K562 (cell line): ENCODE measurements around the gene SLC35D2. TPM values are rescaled to one million over a fixed set of nuclear protein-coding genes. Genes with fewer than 3 reads are reported as not detected.
A peak's percentile ranks its signal among the peaks of the same experiment; 100 is the strongest.

Experiments
- BACH1 ChIP-seq: fragments of 200-800 bp; sonication (Bioruptor generic); IDR thresholded peaks from 2 replicates; pipeline ENCODE4 v1.6.1; 2016; ENCODE audit warnings: missing genetic modification characterization, missing compliant biosample characterization
- CC2D1A ChIP-seq: fragments of 450-650 bp; IDR thresholded peaks from 2 replicates; pipeline ENCODE4 v1.6.1; 2017; ENCODE audit warnings: mild to moderate bottlenecking
- CXXC5 ChIP-seq: fragments of 250-450 bp; sonication (Bioruptor Pico); IDR thresholded peaks from 2 replicates; pipeline ENCODE4 v1.8.0; 2022; ENCODE audit warnings: inconsistent platforms, mild to moderate bottlenecking, moderate library complexity
- ELF1 ChIP-seq: fragments of 200-800 bp; sonication (Bioruptor generic); IDR thresholded peaks from 2 replicates; pipeline ENCODE4 v1.6.1; 2016; ENCODE audit warnings: missing genetic modification characterization, missing compliant biosample characterization
- FOXJ2 ChIP-seq: fragments of 200-800 bp; sonication (Bioruptor generic); IDR thresholded peaks from 2 replicates; pipeline ENCODE4 v1.6.1; 2016; ENCODE audit warnings: missing genetic modification characterization, missing compliant biosample characterization
- GATAD2A ChIP-seq: fragments of 450-650 bp; IDR thresholded peaks from 2 replicates; pipeline ENCODE4 v1.6.1; 2017
- HDAC2 ChIP-seq: fragments of 450-650 bp; IDR thresholded peaks from 2 replicates; pipeline ENCODE4 v1.6.1; 2016; ENCODE audit warnings: mild to moderate bottlenecking
- ID3 ChIP-seq, 2 experiments: fragments of 250-450 bp in 1 of 2; fragments of 450-650 bp in 1 of 2; sonication (Bioruptor Pico) in 1 of 2; IDR thresholded peaks; 2 replicates each; pipeline versions ENCODE4 v1.6.1 to v1.8.0; 2016 to 2021; ENCODE audit warnings: mild to moderate bottlenecking in 2 of 2, moderate library complexity in 2 of 2, missing compliant biosample characterization in 1 of 2, missing genetic modification characterization in 1 of 2
- MCM5 ChIP-seq: fragments of 450-650 bp; IDR thresholded peaks from 2 replicates; pipeline ENCODE4 v1.6.1; 2016; ENCODE audit warnings: low read depth
- RFX1 ChIP-seq: fragments of 450-650 bp; IDR thresholded peaks from 2 replicates; pipeline ENCODE4 v1.6.1; 2016; ENCODE audit warnings: mild to moderate bottlenecking, moderate library complexity
- SRF ChIP-seq, 2 experiments: fragments of 250-450, 450-650 bp in 1 of 2; sonication (Bioruptor Pico) in 1 of 2; sonication (generic) in 1 of 2; formaldehyde crosslinking; IDR thresholded peaks; 2 replicates each; pipeline versions ENCODE4 v1.5.0 to v1.5.1; 2020 to 2022; ENCODE audit warnings: mild to moderate bottlenecking in 1 of 2, missing genetic modification reagents in 1 of 2
- ZFPM2 ChIP-seq: fragments of 250-450 bp; sonication (Bioruptor Pico); IDR thresholded peaks from 2 replicates; pipeline ENCODE4 v1.5.1; 2022; ENCODE audit warnings: mild to moderate bottlenecking
- ZNF217 ChIP-seq: sonication (generic); formaldehyde crosslinking; IDR thresholded peaks from 2 replicates; pipeline ENCODE4 v1.8.0; 2022; ENCODE audit warnings: mild to moderate bottlenecking, missing genetic modification reagents
- ZNF239 ChIP-seq: fragments of 250-450 bp; sonication (Bioruptor Pico); IDR thresholded peaks from 2 replicates; pipeline ENCODE4 v1.4.0; 2020; ENCODE audit warnings: mild to moderate bottlenecking
- ZNF583 ChIP-seq: fragments of 250-450 bp; sonication (Bioruptor Pico); IDR thresholded peaks from 2 replicates; pipeline ENCODE4 v1.4.0; 2020
- ZNF696 ChIP-seq: fragments of 250-450 bp; sonication (Bioruptor Pico); conservative IDR thresholded peaks from 2 replicates; pipeline ENCODE4 v1.4.0; 2020; ENCODE audit warnings: mild to moderate bottlenecking, moderate library complexity
- ZNF699 ChIP-seq: fragments of 250-450 bp; sonication (Bioruptor Pico); IDR thresholded peaks from 2 replicates; pipeline ENCODE4 v1.8.0; 2021; ENCODE audit warnings: mild to moderate bottlenecking, moderate library complexity; ENCODE audit not compliant: insufficient replicate concordance
- polyA plus RNA-seq, 8 experiments: library from polyadenylated mRNA; depleted of rRNA in 4 of 8; stranded (reverse) in 5 of 8; unstranded in 3 of 8; fragments of >200 nt; fragmentation: Nextera tagmentation in 2 of 8; fragmentation: Illumina TruSeq in 1 of 8; extraction: Ambion mirVana in 2 of 8; extraction: Trizol in 1 of 8; gene quantifications; 2 replicates each; pipeline versions ENCODE4 v1.2.1 to v1.2.3, GENCODE V29; 2011 to 2014; ENCODE audit warnings: inconsistent platforms in 1 of 8, missing spikeins in 1 of 8
- total RNA-seq, 7 experiments: library from RNA; depleted of rRNA in 6 of 7; stranded (reverse); fragments of >200 nt in 6 of 7; fragmentation: Illumina TruSeq in 2 of 7; extraction: Trizol in 2 of 7; gene quantifications; 2 replicates each; pipeline versions ENCODE4 v1.2.1 to v1.2.3, GENCODE V29; 2011 to 2021; ENCODE audit warnings: low replicate concordance in 1 of 7
- TF ChIP-seq, protein P1 (sequence below): IDR thresholded peaks from 2 replicates; pipeline ENCODE4 v1.6.1; 2014; ENCODE audit warnings: antibody characterized with exemption
- TF ChIP-seq, protein P2 (sequence below): fragments of 450-650 bp; IDR thresholded peaks from 2 replicates; pipeline ENCODE4 v1.6.1; 2016; ENCODE audit warnings: antibody characterized with exemption
- TF ChIP-seq, protein P3 (sequence below), 2 experiments: IDR thresholded peaks in 1 of 2; conservative IDR thresholded peaks in 1 of 2; 2 replicates each; pipeline ENCODE4 v1.6.1; 2016; ENCODE audit warnings: low read depth in 2 of 2, mild to moderate bottlenecking in 1 of 2, missing compliant biosample characterization in 1 of 2, missing genetic modification characterization in 1 of 2, moderate library complexity in 1 of 2
- TF ChIP-seq, protein P4 (sequence below): fragments of 250-450 bp; sonication (Bioruptor Pico); IDR thresholded peaks from 2 replicates; pipeline ENCODE4 v1.5.0; 2020; ENCODE audit warnings: mild to moderate bottlenecking

SLC35D2 gene
- total and polyA plus RNA-seq, 9 of the 15 experiments (the other 6 are each of a cell fraction or from before 2014, with no cell fraction given): 2.9 to 14.9 (median 11.7) TPM

GRCh38 chr9:96420468-96421219 is 37.1 kb upstream of the SLC35D2 start (continued):
- peak; percentile 97 for TF ChIP-seq ID3 (CRISPR knock-in tag; IDR thresholded peaks at IDR 0.05)
- TF ChIP-seq ID3 (tag; IDR thresholded peaks at IDR 0.05): peak; percentile 100
- peak; percentile 97 for TF ChIP-seq CXXC5 (CRISPR knock-in tag)
- TF ChIP-seq SRF (CRISPR knock-in tag; IDR thresholded peaks at IDR 0.05): peak; percentile 85 to 95
- TF ChIP-seq FOXJ2: peak; percentile 81
- TF ChIP-seq, protein P1, sequence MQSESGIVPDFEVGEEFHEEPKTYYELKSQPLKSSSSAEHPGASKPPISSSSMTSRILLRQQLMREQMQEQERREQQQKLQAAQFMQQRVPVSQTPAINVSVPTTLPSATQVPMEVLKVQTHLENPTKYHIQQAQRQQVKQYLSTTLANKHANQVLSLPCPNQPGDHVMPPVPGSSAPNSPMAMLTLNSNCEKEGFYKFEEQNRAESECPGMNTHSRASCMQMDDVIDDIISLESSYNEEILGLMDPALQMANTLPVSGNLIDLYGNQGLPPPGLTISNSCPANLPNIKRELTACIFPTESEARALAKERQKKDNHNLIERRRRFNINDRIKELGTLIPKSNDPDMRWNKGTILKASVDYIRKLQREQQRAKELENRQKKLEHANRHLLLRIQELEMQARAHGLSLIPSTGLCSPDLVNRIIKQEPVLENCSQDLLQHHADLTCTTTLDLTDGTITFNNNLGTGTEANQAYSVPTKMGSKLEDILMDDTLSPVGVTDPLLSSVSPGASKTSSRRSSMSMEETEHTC: no peak
- TF ChIP-seq CC2D1A: no peak
- TF ChIP-seq ZNF699 (CRISPR knock-in tag): peak; percentile 87
- TF ChIP-seq ZNF696: peak; percentile 83; the same call in 1 of the 2 replicates
- TF ChIP-seq, protein P2, sequence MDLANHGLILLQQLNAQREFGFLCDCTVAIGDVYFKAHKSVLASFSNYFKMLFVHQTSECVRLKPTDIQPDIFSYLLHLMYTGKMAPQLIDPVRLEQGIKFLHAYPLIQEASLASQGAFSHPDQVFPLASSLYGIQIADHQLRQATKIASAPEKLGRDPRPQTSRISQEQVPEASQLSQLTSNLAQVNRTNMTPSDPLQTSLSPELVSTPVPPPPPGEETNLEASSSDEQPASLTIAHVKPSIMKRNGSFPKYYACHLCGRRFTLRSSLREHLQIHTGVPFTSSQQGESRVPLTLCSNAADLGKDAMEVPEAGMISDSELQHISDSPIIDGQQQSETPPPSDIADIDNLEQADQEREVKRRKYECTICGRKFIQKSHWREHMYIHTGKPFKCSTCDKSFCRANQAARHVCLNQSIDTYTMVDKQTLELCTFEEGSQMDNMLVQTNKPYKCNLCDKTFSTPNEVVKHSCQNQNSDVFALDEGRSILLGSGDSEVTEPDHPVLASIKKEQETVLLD: peak; percentile 69; the same call in 1 of the 2 replicates
- TF ChIP-seq RFX1: peak; percentile 88
- no peak for TF ChIP-seq ZNF217 (CRISPR knock-in tag)
- TF ChIP-seq, protein P3, sequence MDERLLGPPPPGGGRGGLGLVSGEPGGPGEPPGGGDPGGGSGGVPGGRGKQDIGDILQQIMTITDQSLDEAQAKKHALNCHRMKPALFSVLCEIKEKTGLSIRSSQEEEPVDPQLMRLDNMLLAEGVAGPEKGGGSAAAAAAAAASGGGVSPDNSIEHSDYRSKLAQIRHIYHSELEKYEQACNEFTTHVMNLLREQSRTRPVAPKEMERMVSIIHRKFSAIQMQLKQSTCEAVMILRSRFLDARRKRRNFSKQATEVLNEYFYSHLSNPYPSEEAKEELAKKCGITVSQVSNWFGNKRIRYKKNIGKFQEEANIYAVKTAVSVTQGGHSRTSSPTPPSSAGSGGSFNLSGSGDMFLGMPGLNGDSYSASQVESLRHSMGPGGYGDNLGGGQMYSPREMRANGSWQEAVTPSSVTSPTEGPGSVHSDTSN (CRISPR knock-in tag; IDR thresholded peaks at IDR 0.05; ENCODE audit: low read depth): no peak
- TF ChIP-seq, protein P3 (tag; conservative IDR thresholded peaks at IDR 0.05; ENCODE audit: low read depth): peak; percentile 84
- peak; percentile 95 for TF ChIP-seq ZFPM2
- 0 out of 2 replicates have a peak, but pooled peaks have one; percentile 63 for TF ChIP-seq HDAC2
- TF ChIP-seq MCM5: no peak
- peak; percentile 97 for TF ChIP-seq BACH1 (tag)
- peak; percentile 93 for TF ChIP-seq ZNF239 (CRISPR knock-in tag)
- peak; percentile 39; the same call in 1 of the 2 replicates for TF ChIP-seq ELF1
- peak; percentile 84 for TF ChIP-seq GATAD2A
- TF ChIP-seq, protein P4, sequence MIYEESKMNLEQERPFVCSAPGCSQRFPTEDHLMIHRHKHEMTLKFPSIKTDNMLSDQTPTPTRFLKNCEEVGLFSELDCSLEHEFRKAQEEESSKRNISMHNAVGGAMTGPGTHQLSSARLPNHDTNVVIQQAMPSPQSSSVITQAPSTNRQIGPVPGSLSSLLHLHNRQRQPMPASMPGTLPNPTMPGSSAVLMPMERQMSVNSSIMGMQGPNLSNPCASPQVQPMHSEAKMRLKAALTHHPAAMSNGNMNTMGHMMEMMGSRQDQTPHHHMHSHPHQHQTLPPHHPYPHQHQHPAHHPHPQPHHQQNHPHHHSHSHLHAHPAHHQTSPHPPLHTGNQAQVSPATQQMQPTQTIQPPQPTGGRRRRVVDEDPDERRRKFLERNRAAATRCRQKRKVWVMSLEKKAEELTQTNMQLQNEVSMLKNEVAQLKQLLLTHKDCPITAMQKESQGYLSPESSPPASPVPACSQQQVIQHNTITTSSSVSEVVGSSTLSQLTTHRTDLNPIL (CRISPR knock-in tag): peak; percentile 96
- TF ChIP-seq ZNF583: peak; percentile 99
